HG03280 (cell line): ENCODE data around the gene STK32C.

Source experiments
- ATAC-seq: cut with Tn5 transposase; IDR thresholded peaks from one replicate; pipeline ENCODE4 v1.9.1; 2021; ENCODE audit warnings: mild to moderate bottlenecking, moderate library complexity; ENCODE audit not compliant: unreplicated experiment

The STK32C gene

GRCh38 chr10:132189016-132189415 lies 118.7 kb downstream of the STK32C start:
- ATAC-seq: no peak

GRCh38 chr10:132188331-132188730 lies 119.4 kb downstream of the STK32C start:
- no peak for ATAC-seq

- no peak for ATAC-seq
Measured at GRCh38 chr10:132187430-132188138, 120.2 kb downstream of the STK32C start.

GRCh38 chr10:132186488-132187429 lies 121.0 kb downstream of the STK32C start, which contains the start of gene DPYSL4:
Gene DPYSL4 (plus strand): TSS chr10:132186948. CDS start chr10:132187064, 116 bp downstream.
- ATAC-seq: no peak

- ATAC-seq: no peak
Measured at GRCh38 chr10:132185601-132186487, 121.9 kb downstream of the STK32C start.

- no peak for ATAC-seq
Measured at GRCh38 chr10:132184816-132185593, 122.7 kb downstream of the STK32C start.

- no peak for ATAC-seq
Measured at GRCh38 chr10:132183046-132183445, 124.7 kb downstream of the STK32C start.

- no peak for ATAC-seq
Measured at GRCh38 chr10:132182591-132182990, 125.2 kb downstream of the STK32C start.

- no peak for ATAC-seq
Measured at GRCh38 chr10:132181691-132182425, 125.9 kb downstream of the STK32C start.

- no peak for ATAC-seq
Measured at GRCh38 chr10:132180736-132181135, 127.0 kb downstream of the STK32C start.

- ATAC-seq: no peak
Measured at GRCh38 chr10:132179551-132180392, 128.0 kb downstream of the STK32C start.

GRCh38 chr10:132178672-132179545 lies 128.8 kb downstream of the STK32C start:
- ATAC-seq: no peak

- no peak for ATAC-seq
Measured at GRCh38 chr10:132178046-132178445, 129.7 kb downstream of the STK32C start.

GRCh38 chr10:132176623-132177500 lies 130.9 kb downstream of the STK32C start:
- no peak for ATAC-seq

GRCh38 chr10:132175907-132176581 lies 131.7 kb downstream of the STK32C start:
- no peak for ATAC-seq

GRCh38 chr10:132175408-132175807 lies 132.3 kb downstream of the STK32C start:
- no peak for ATAC-seq
